GM12878 (cell line): ENCODE results near the gene GADL1. TPM values are rescaled to one million over a fixed set of nuclear protein-coding genes. Genes with fewer than 3 reads are reported as not detected.

ENCODE experiments used
- ATAC-seq: fragments of 200-7000 bp; cut with Tn5 transposase; 3 replicates; pipeline ENCODE4 v1.9.1; 2020; ENCODE audit warnings: mild to moderate bottlenecking, moderate library complexity
- BruUV-seq: library from RNA; stranded (reverse); fragments of 400-500 nt; replicated peaks from 2 replicates; lab custom pipeline; 2021; lab: Mats Ljungman, UMichigan
- CTCF ChIA-PET: fragments of 300-600 bp; sonication (Branson Sonifier 250); formaldehyde crosslinking; extraction: SDS; loops from one replicate; lab custom pipeline; 2021; ENCODE audit warnings: inconsistent platforms; lab: Yijun Ruan, JAX
- POLR2A ChIA-PET: fragments of 350-600 bp; formaldehyde crosslinking; extraction: SDS; loops from one replicate; lab custom pipeline; 2021; ENCODE audit warnings: inconsistent platforms; lab: Charles Lee
- RAD21 ChIA-PET: fragments of 300-600 bp; sonication (Branson Sonifier 250); formaldehyde crosslinking; loops from one replicate; lab custom pipeline; 2023; ENCODE audit warnings: antibody characterized with exemption; ENCODE audit not compliant: unreplicated experiment; lab: Charles Lee
- SMC1A ChIA-PET: fragments of 300-600 bp; sonication (Branson Sonifier 250); formaldehyde crosslinking; loops from one replicate; lab custom pipeline; 2023; ENCODE audit not compliant: unreplicated experiment, uncharacterized antibody; lab: Charles Lee
- DNase-seq: peaks from one replicate; pipeline ENCODE4 v3.0.0-alpha.2; 2011; ENCODE audit warnings: low read depth, low spot score
- FAIRE-seq: peaks from 3 replicates; lab custom pipeline; 2011; peaks lifted over from hg19 to GRCh38; lab: Jason Lieb, UNC
- H2AFZ ChIP-seq: 2 replicates; pipeline ENCODE4 v1.6.0; 2011; ENCODE audit warnings: low read depth, low read length, control low read depth; ENCODE audit not compliant: control insufficient read depth
- H3K27ac ChIP-seq: 2 replicates; pipeline ENCODE4 v1.5.1; 2011; ENCODE audit warnings: control low read depth; ENCODE audit not compliant: control insufficient read depth, insufficient read depth
- H3K27me3 ChIP-seq, 2 experiments: replicated peaks in 1 of 2; 2 replicates each; pipeline versions ENCODE4 v1.6.0 to v1.6.1; 2011; ENCODE audit warnings: low read length in 1 of 2; ENCODE audit not compliant: control insufficient read depth in 2 of 2, insufficient read depth in 2 of 2
- H3K36me3 ChIP-seq, 2 experiments: 2 replicates each; pipeline ENCODE4 v1.5.1; 2011; ENCODE audit warnings: low read length in 1 of 2; ENCODE audit not compliant: control insufficient read depth in 2 of 2, insufficient read depth in 2 of 2
- H3K4me1 ChIP-seq: 2 replicates; pipeline ENCODE4 v1.6.1; 2011; ENCODE audit warnings: mild to moderate bottlenecking, low read length, moderate library complexity, mixed read lengths; ENCODE audit not compliant: control insufficient read depth, insufficient read depth
- H3K4me2 ChIP-seq: 2 replicates; pipeline ENCODE4 v1.6.0; 2011; ENCODE audit warnings: control low read depth; ENCODE audit not compliant: control insufficient read depth, insufficient read depth
- H3K4me3 ChIP-seq: fragments of 200-600 bp; sonication (generic); 2 replicates; pipeline ENCODE4 v1.5.1; 2016
- H3K79me2 ChIP-seq: 2 replicates; pipeline ENCODE4 v1.6.0; 2011; ENCODE audit warnings: low read length; ENCODE audit not compliant: control insufficient read depth, insufficient read depth
- H3K9ac ChIP-seq: 2 replicates; pipeline ENCODE4 v1.8.0; 2011; ENCODE audit warnings: low read length, control low read depth, mixed read lengths; ENCODE audit not compliant: control insufficient read depth, insufficient read depth
- H3K9me3 ChIP-seq: replicated peaks from 3 replicates; pipeline ENCODE4 v1.5.1; 2011; ENCODE audit warnings: mild to moderate bottlenecking, low read length; ENCODE audit not compliant: control insufficient read depth, insufficient read depth
- H4K20me1 ChIP-seq: 2 replicates; pipeline ENCODE4 v1.6.0; 2011; ENCODE audit not compliant: control insufficient read depth, insufficient read depth
- BACH1 ChIP-seq: fragments of 450-650 bp; IDR thresholded peaks from 2 replicates; pipeline ENCODE4 v1.6.1; 2017; ENCODE audit warnings: mild to moderate bottlenecking, borderline replicate concordance
- CBFB ChIP-seq: IDR thresholded peaks from 2 replicates; pipeline ENCODE4 v1.6.1; 2016; ENCODE audit warnings: antibody characterized with exemption, low read depth
- CHD2 ChIP-seq: IDR thresholded peaks from 2 replicates; pipeline ENCODE4 v1.6.1; 2011; ENCODE audit warnings: low read depth, low read length, improper control_type of control experiment, borderline replicate concordance
- EED ChIP-seq: sonication (generic); IDR thresholded peaks from 2 replicates; pipeline ENCODE4 v1.6.1; 2016; ENCODE audit warnings: antibody characterized with exemption, low read depth
- HDAC6 ChIP-seq: fragments of 200-600 bp; sonication (generic); IDR thresholded peaks from one replicate; pipeline ENCODE4 v1.8.0; 2017; ENCODE audit warnings: antibody characterized with exemption; ENCODE audit not compliant: unreplicated experiment
- JUND ChIP-seq: IDR thresholded peaks from 2 replicates; pipeline ENCODE4 v1.6.1; 2012; ENCODE audit warnings: low read depth, mild to moderate bottlenecking, low read length, improper control_type of control experiment, moderate library complexity
- MEF2B ChIP-seq: fragments of 450-650 bp; IDR thresholded peaks from 2 replicates; pipeline ENCODE4 v1.6.1; 2018; ENCODE audit warnings: mild to moderate bottlenecking, moderate library complexity; ENCODE audit not compliant: partially characterized antibody, poor library complexity, severe bottlenecking
- NR2F1 ChIP-seq: fragments of 450-650 bp; conservative IDR thresholded peaks from 2 replicates; pipeline ENCODE4 v1.6.1; 2017; ENCODE audit warnings: mild to moderate bottlenecking
- TCF3 ChIP-seq: IDR thresholded peaks from 2 replicates; pipeline ENCODE4 v1.6.1; 2012; ENCODE audit warnings: low read depth, mild to moderate bottlenecking, low read length, borderline replicate concordance; ENCODE audit not compliant: insufficient read depth
- ZBTB40 ChIP-seq: fragments of 450-650 bp; IDR thresholded peaks from 2 replicates; pipeline ENCODE4 v1.6.1; 2016; ENCODE audit warnings: mild to moderate bottlenecking, moderate library complexity, borderline replicate concordance
- WGBS: methylation state at CpG from one replicate; pipeline ENCODE4 v1.1.6; 2016; ENCODE audit warnings: low lambda C conversion rate; ENCODE audit not compliant: insufficient replicate concordance, insufficient coverage; ENCODE audit errors: missing lambda C conversion rate; 5-methylcytosine and 5-hydroxymethylcytosine counted together
- in situ Hi-C: fragments of 300-500 bp; cut with MboI; formaldehyde crosslinking; loops from 9 replicates; pipeline ENCODE4 v1.14.3; 2018; ENCODE audit warnings: mixed read lengths
- intact Hi-C: fragments of 100-400 bp; cut with micrococcal nuclease; formaldehyde crosslinking; loops from one replicate; pipeline ENCODE4 v1.14.2; 2022; ENCODE audit not compliant: unreplicated experiment
- polyA plus RNA-seq, 11 experiments: library from polyadenylated mRNA; depleted of rRNA in 4 of 11; unstranded in 6 of 11; stranded (reverse) in 5 of 11; fragments of >200 nt; fragmentation: Nextera tagmentation in 4 of 11; fragmentation: Illumina TruSeq in 1 of 11; extraction: Ambion mirVana in 4 of 11; extraction: Trizol in 1 of 11; gene quantifications; 1 replicate in 1 of 11; 2 replicates in 10 of 11; pipeline versions ENCODE4 v1.2.1 to v1.2.3, GENCODE V29; 2011 to 2016; ENCODE audit warnings: inconsistent platforms in 2 of 11, missing spikeins in 2 of 11, low read depth in 1 of 11
- total RNA-seq, 4 experiments: library from RNA; depleted of rRNA in 3 of 4; stranded (reverse); fragments of >200 nt in 3 of 4; fragmentation: Illumina TruSeq in 1 of 4; extraction: Trizol in 1 of 4; gene quantifications; 2 replicates each; pipeline versions ENCODE4 v1.2.1 to v1.2.3, GENCODE V29; 2013 to 2021
- TF ChIP-seq, protein P1 (sequence below): fragments of 450-650 bp; IDR thresholded peaks from 2 replicates; pipeline ENCODE4 v1.6.1; 2018; ENCODE audit warnings: borderline replicate concordance, mild to moderate bottlenecking; ENCODE audit not compliant: partially characterized antibody

Gene GADL1
- total and polyA plus RNA-seq, 10 of the 15 experiments (the other 5 are each of a cell fraction or from before 2014, with no cell fraction given) = 0.04 TPM; not detected in 9

DNA sequence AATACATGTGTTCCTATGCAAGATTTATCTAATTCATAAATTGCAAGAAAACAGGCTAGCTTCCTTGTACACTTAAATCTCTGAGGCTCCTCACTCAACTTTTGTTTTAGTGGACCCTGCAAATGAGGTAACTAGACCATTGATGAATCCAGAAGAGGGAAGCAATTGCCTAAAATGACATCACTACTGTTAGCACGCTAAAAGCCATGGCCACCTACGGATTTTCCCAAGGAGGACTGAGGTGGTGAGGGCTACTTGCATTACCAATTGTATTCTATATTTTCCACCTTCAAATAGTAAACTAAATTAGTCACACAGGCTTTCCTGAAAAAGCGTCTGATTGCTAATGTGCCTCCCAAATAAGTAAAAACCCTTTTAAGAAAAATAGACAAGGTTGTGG lies 140.7 kb downstream of the GADL1 start:
- no peaks in the 10 kb centered on the region for H3K36me3 ChIP-seq
- no peaks in the 10 kb centered on the region for H4K20me1 ChIP-seq
- H3K4me1 ChIP-seq = peaks cover 4% of the 10 kb centered on the region
- H3K4me3 ChIP-seq = no peak overlapping the region
- TF ChIP-seq NR2F1 (no peak), TCF3 (no peak), BACH1 (no peak)
- TF ChIP-seq, protein P1, sequence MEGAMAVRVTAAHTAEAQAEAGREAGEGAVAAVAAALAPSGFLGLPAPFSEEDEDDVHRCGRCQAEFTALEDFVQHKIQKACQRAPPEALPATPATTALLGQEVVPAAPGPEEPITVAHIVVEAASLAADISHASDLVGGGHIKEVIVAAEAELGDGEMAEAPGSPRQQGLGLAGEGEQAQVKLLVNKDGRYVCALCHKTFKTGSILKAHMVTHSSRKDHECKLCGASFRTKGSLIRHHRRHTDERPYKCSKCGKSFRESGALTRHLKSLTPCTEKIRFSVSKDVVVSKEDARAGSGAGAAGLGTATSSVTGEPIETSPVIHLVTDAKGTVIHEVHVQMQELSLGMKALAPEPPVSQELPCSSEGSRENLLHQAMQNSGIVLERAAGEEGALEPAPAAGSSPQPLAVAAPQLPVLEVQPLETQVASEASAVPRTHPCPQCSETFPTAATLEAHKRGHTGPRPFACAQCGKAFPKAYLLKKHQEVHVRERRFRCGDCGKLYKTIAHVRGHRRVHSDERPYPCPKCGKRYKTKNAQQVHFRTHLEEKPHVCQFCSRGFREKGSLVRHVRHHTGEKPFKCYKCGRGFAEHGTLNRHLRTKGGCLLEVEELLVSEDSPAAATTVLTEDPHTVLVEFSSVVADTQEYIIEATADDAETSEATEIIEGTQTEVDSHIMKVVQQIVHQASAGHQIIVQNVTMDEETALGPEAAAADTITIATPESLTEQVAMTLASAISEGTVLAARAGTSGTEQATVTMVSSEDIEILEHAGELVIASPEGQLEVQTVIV = no peak
- no peak overlapping the region for H3K9ac ChIP-seq
- H3K9me3 ChIP-seq = no peaks in the 10 kb centered on the region; the same call in 2 of the 3 replicates
- BruUV-seq = no TSS peak
- CTCF ChIA-PET = no interaction called here
- SMC1A ChIA-PET = interaction anchor here (1.2 kb wide), 1 partner anchor 998 kb away, joined by 3 read pairs; no protein-coding TSS in a partner anchor
- no peak for DNase-seq
- H2AFZ ChIP-seq = no peak overlapping the region
- peaks cover 1 to 2% of the 10 kb centered on the region in 2 experiments; a peak in 3 of 4 replicates for H3K27me3 ChIP-seq
- H3K4me2 ChIP-seq = no peak overlapping the region
- no peak for FAIRE-seq
- WGBS = 53% methylated on average over 3 of the region's 3 CpGs
- ATAC-seq = no peak
- no peaks in the 10 kb centered on the region for H3K79me2 ChIP-seq
- POLR2A ChIA-PET = no interaction called here
- RAD21 ChIA-PET = no interaction called here
- H3K27ac ChIP-seq = no peak overlapping the region
- intact Hi-C loops (no loop called here), in situ Hi-C loops (no loop called here)

DNA sequence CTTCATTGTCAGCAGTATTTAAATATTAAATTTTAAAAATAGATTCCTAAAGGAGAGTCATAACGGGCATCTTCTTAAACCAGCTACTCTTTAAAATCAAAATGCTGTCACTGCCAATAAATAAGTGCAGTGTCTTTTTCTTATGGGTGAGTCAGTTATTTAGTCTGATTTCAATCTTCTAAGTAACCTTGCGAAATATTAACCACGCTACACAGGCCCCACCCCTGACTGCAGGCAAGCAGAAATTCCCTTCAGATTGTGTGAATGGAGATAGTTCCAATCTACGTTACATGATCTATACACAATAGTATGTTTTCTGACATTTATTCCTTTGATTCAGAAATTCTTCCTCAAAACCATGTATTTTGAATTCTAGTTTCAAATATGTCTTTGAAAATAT lies 141.5 kb downstream of the GADL1 start:
- in situ Hi-C loops = no loop called here
- CTCF ChIA-PET = no interaction called here
- Histone ChIP-seq H3K36me3 (no peaks in the 10 kb centered on the region), H3K4me2 (no peak overlapping the region), H3K27ac (no peak overlapping the region), H3K79me2 (no peaks in the 10 kb centered on the region), H3K9ac (no peak overlapping the region), H3K9me3 (no peaks in the 10 kb centered on the region; the same call in 2 of the 3 replicates), H3K4me1 (peaks cover 4% of the 10 kb centered on the region), H2AFZ (no peak overlapping the region), H3K4me3 (no peak overlapping the region), H4K20me1 (no peaks in the 10 kb centered on the region), H3K27me3 (peaks cover under 1 to 2% of the 10 kb centered on the region in 2 experiments; a peak in 1 of 4 replicates)
- BruUV-seq = no TSS peak
- RAD21 ChIA-PET = interaction anchor here (2.2 kb wide), 1 partner anchor 711 kb away, joined by 5 read pairs; no protein-coding TSS in a partner anchor
- ATAC-seq (peak; percentile 42), DNase-seq (no peak), FAIRE-seq (no peak)
- POLR2A ChIA-PET = no interaction called here
- SMC1A ChIA-PET = interaction anchor here (1.2 kb wide), 1 partner anchor 998 kb away, joined by 3 read pairs; no protein-coding TSS in a partner anchor
- intact Hi-C loops = no loop called here
- 37% methylated on average over 4 of the region's 4 CpGs for WGBS
- TF ChIP-seq ZBTB40 (no peak), HDAC6 (no peak), JUND (no peak), MEF2B (no peak), CHD2 (no peak), CBFB (no peak), EED (no peak)
